A673 (cell line): Measurements from ENCODE around the gene GLRX3.

Experiments
- EZH2 ChIP-seq: fragments of 200-600 bp; sonication (generic); IDR thresholded peaks from 2 replicates; pipeline ENCODE4 v1.6.1; 2017; ENCODE audit warnings: borderline replicate concordance, low read depth, mild to moderate bottlenecking, mixed read lengths, antibody characterized with exemption, low read length; ENCODE audit not compliant: poor library complexity, severe bottlenecking
- TF ChIP-seq, protein P1 (sequence below): fragments of 300-800, 200-600 bp; sonication (generic); conservative IDR thresholded peaks from 2 replicates; pipeline ENCODE4 v1.5.1; 2017; ENCODE audit warnings: low read depth, mild to moderate bottlenecking, antibody characterized with exemption, low read length, moderate library complexity, mixed read lengths

DNA sequence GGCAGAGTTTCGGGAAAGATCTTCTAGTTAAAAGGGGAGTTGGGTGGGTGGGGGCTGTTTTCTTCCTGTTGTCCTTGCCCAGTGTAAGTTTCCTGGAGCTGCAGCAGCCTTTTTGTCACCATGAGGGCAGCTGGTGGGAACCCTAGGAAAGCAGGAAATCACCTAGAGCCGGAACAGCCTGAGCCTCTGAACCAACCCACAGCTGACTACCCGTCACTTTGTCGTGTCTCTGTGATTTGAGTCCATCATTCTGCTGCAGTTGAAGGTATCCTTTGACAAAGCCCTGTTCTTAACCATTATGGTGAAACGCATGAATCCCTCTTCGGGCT, 24.4 kb upstream of the GLRX3 start:
- TF ChIP-seq, protein P1, sequence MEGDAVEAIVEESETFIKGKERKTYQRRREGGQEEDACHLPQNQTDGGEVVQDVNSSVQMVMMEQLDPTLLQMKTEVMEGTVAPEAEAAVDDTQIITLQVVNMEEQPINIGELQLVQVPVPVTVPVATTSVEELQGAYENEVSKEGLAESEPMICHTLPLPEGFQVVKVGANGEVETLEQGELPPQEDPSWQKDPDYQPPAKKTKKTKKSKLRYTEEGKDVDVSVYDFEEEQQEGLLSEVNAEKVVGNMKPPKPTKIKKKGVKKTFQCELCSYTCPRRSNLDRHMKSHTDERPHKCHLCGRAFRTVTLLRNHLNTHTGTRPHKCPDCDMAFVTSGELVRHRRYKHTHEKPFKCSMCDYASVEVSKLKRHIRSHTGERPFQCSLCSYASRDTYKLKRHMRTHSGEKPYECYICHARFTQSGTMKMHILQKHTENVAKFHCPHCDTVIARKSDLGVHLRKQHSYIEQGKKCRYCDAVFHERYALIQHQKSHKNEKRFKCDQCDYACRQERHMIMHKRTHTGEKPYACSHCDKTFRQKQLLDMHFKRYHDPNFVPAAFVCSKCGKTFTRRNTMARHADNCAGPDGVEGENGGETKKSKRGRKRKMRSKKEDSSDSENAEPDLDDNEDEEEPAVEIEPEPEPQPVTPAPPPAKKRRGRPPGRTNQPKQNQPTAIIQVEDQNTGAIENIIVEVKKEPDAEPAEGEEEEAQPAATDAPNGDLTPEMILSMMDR, result no peak
- TF ChIP-seq EZH2, result no peak
